Measurements from ENCODE around the gene HBG1.

- TF ChIP-seq REST (IDR thresholded peaks at IDR 0.05; ENCODE audit: insufficient read depth in 1 of 2, low read depth in 2 of 2, low read length in 1 of 2) (no peak), CTCF (IDR thresholded peaks at IDR 0.05) (no peak), SIN3A (IDR thresholded peaks at IDR 0.05; ENCODE audit: borderline replicate concordance, insufficient read depth, low read depth, low read length) (no peak), POLR2AphosphoS5 (IDR thresholded peaks at IDR 0.05; ENCODE audit: low read depth, low read length) (no peak), TCF7L2 (IDR thresholded peaks at IDR 0.05; ENCODE audit: low read depth, low read length) (no peak)
Measured at GRCh38 chr11:5223146-5223545, 26.5 kb downstream of the HBG1 start.
